Measurements from ENCODE around the gene TLR9.

Gene TLR9

GRCh38 chr3:52231502-52232278 lies 6.2 kb upstream of the TLR9 start:
- DNase-seq (ENCODE audit: low spot score): no peak

GRCh38 chr3:52230889-52231499 lies 5.5 kb upstream of the TLR9 start:
- DNase-seq (ENCODE audit: low spot score): no peak

GRCh38 chr3:52230461-52230860 lies 5.0 kb upstream of the TLR9 start:
- DNase-seq (ENCODE audit: low spot score): no peak

GRCh38 chr3:52229656-52230055 lies 4.2 kb upstream of the TLR9 start:
- DNase-seq (ENCODE audit: low spot score): no peak

- DNase-seq (ENCODE audit: low spot score): no peak
These were observed 3.4 kb upstream of the TLR9 start for GRCh38 chr3:52228751-52229291.

GRCh38 chr3:52228266-52228665 lies 2.8 kb upstream of the TLR9 start:
- DNase-seq (ENCODE audit: low spot score): no peak

GRCh38 chr3:52227766-52228165 lies 2.3 kb upstream of the TLR9 start:
- no peak for DNase-seq (ENCODE audit: low spot score)

- no peak for DNase-seq (ENCODE audit: low spot score)
These were observed 1.7 kb upstream of the TLR9 start for GRCh38 chr3:52227117-52227516.

GRCh38 chr3:52226229-52226817 lies 878 bp upstream of the TLR9 start:
- no peak for DNase-seq (ENCODE audit: low spot score)

- DNase-seq (ENCODE audit: low spot score): no peak
These were observed 1.7 kb downstream of the TLR9 start for GRCh38 chr3:52223449-52224408.

- DNase-seq (ENCODE audit: low spot score): no peak
These were observed 2.9 kb downstream of the TLR9 start for GRCh38 chr3:52222319-52223221.

- DNase-seq (ENCODE audit: low spot score): no peak
These were observed 3.7 kb downstream of the TLR9 start for GRCh38 chr3:52221563-52222318.

GRCh38 chr3:52221141-52221562 lies 4.3 kb downstream of the TLR9 start:
- no peak for DNase-seq (ENCODE audit: low spot score)

- peak; percentile 78 for DNase-seq (ENCODE audit: low spot score)
These were observed 4.9 kb downstream of the TLR9 start for GRCh38 chr3:52220380-52221026.

GRCh38 chr3:52218937-52219650 lies 6.4 kb downstream of the TLR9 start:
- no peak for DNase-seq (ENCODE audit: low spot score)

GRCh38 chr3:52218454-52218853 lies 7.0 kb downstream of the TLR9 start:
- DNase-seq (ENCODE audit: low spot score): no peak

GRCh38 chr3:52218026-52218425 lies 7.4 kb downstream of the TLR9 start:
- DNase-seq (ENCODE audit: low spot score): no peak

GRCh38 chr3:52217409-52217805 lies 8.0 kb downstream of the TLR9 start:
- no peak for DNase-seq (ENCODE audit: low spot score)

Data from LoVo (cell line).